ENCODE results near the gene TRABD2B. TPM values are rescaled to one million over a fixed set of nuclear protein-coding genes. Genes with fewer than 3 reads are reported as not detected.

Gene TRABD2B
- total RNA-seq, 2 donors from 2014 or later = 1.1 to 2.1 TPM

DNA sequence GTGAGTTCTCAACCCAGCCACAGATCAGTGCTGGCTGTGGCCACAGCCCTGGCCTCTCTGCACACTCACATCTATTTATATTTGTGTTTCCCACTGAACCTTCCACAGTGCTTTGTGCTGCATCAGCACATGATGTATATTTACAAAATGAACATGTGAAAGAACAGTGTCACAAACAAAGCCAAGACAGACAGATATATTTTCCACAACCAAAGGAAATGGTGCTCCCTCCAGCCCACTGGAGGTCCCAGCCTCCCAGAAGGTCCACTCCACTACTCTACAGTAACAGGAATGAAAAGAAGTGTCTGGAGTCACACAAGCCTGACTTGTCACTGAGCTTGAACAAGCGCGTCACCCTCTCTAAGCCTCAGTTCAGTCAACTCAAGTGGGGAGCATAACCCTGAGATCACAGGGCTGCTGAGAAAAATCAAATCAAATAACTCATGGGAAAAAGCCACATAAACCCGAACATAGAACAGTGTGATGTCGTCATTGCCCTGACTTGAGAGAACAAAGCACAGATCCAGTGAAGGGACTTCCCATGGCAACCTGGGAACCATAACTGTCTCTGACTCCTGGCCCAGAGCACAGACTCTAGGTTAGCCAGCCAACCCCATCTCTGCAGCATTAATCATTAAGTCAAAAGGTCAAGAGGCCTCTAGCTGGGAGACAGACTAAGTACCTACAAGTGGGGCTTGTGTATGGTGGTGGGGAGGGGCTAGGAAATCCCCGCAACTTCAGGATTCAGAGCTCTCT, 121.2 kb downstream of the TRABD2B start:
- Histone ChIP-seq H3K4me1 (replicated peaks) (no peaks in the 10 kb centered on the region), H3K27ac (no peak overlapping the region), H3K27me3 (replicated peaks; ENCODE audit: insufficient read depth) (no peaks in the 10 kb centered on the region), H3K4me3 (no peak overlapping the region), H3K36me3 (no peaks in the 10 kb centered on the region), H3K9me3 (no peaks in the 10 kb centered on the region)
- intact Hi-C loops (cut with DNase I) = no loop called here
- WGBS = 73% methylated on average over 5 of the region's 5 CpGs
- TF ChIP-seq POLR2AphosphoS5 (IDR thresholded peaks at IDR 0.05) (no peak), POLR2A (IDR thresholded peaks at IDR 0.05) (no peak)
- TF ChIP-seq, protein P1, sequence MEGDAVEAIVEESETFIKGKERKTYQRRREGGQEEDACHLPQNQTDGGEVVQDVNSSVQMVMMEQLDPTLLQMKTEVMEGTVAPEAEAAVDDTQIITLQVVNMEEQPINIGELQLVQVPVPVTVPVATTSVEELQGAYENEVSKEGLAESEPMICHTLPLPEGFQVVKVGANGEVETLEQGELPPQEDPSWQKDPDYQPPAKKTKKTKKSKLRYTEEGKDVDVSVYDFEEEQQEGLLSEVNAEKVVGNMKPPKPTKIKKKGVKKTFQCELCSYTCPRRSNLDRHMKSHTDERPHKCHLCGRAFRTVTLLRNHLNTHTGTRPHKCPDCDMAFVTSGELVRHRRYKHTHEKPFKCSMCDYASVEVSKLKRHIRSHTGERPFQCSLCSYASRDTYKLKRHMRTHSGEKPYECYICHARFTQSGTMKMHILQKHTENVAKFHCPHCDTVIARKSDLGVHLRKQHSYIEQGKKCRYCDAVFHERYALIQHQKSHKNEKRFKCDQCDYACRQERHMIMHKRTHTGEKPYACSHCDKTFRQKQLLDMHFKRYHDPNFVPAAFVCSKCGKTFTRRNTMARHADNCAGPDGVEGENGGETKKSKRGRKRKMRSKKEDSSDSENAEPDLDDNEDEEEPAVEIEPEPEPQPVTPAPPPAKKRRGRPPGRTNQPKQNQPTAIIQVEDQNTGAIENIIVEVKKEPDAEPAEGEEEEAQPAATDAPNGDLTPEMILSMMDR (IDR thresholded peaks at IDR 0.05) = no peak
- DNase-seq (ENCODE audit: low spot score) = no peak

DNA sequence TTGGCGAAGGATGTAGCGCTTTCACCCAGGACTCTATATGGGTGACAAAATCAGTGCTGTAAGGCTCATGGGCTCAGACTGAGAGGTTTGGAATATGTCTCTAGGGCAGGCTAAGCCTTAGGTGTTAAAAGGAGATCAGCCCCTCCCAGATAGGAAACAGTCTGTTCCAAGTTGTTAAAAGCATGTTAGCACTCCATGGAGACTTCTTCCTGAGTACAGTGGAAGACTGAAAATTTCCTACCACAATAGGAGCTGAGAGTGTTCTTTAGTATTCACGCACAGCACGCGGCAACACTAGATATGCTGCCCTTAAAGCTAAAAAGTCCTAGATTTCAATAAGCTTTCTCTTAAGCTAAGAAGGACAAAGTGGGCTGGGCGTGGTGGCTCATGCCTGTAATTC, 122.1 kb downstream of the TRABD2B start:
- Histone ChIP-seq H3K4me1 (replicated peaks) (no peaks in the 10 kb centered on the region), H3K4me3 (no peak overlapping the region), H3K9me3 (no peaks in the 10 kb centered on the region), H3K36me3 (no peaks in the 10 kb centered on the region), H3K27me3 (replicated peaks; ENCODE audit: insufficient read depth) (no peaks in the 10 kb centered on the region), H3K27ac (no peak overlapping the region)
- no peak for DNase-seq (ENCODE audit: low spot score)
- no peak for TF ChIP-seq POLR2A (IDR thresholded peaks at IDR 0.05)
- TF ChIP-seq POLR2AphosphoS5 (IDR thresholded peaks at IDR 0.05) = no peak
- TF ChIP-seq, protein P1 (IDR thresholded peaks at IDR 0.05) = no peak
- intact Hi-C loops (cut with DNase I) = no loop called here
- WGBS = 83% methylated on average over 6 of the region's 6 CpGs

DNA sequence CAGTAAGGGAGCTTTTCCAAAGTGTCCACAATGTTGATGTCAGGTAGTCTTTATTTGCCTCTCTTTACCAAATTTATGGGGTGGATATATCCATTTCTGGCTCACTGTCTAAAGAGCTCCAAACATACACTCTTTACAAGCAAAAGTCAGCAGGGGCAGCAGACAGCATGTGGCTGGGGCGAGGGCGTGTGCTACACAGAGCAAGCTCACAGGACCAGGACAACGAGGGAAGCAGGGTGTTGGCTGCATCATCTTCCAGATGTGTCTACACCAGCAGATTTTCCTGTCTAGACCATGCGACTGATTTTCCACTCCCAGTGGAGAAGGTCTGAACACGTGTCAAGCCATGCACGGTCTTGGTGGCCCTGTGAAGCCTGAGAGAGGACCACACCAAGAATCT, 123.8 kb downstream of the TRABD2B start:
- no peak for TF ChIP-seq POLR2AphosphoS5 (IDR thresholded peaks at IDR 0.05)
- TF ChIP-seq, protein P1 (IDR thresholded peaks at IDR 0.05) = no peak
- no peak for TF ChIP-seq POLR2A (IDR thresholded peaks at IDR 0.05)
- 72% methylated on average over 6 of the region's 6 CpGs for WGBS
- no peaks in the 10 kb centered on the region for H3K9me3 ChIP-seq
- no peaks in the 10 kb centered on the region for H3K27me3 ChIP-seq (replicated peaks; ENCODE audit: insufficient read depth)
- H3K27ac ChIP-seq = no peak overlapping the region
- no peak for DNase-seq (ENCODE audit: low spot score)
- intact Hi-C loops (cut with DNase I) = no loop called here
- no peaks in the 10 kb centered on the region for H3K4me1 ChIP-seq (replicated peaks)
- H3K4me3 ChIP-seq = no peak overlapping the region
- no peaks in the 10 kb centered on the region for H3K36me3 ChIP-seq

DNA sequence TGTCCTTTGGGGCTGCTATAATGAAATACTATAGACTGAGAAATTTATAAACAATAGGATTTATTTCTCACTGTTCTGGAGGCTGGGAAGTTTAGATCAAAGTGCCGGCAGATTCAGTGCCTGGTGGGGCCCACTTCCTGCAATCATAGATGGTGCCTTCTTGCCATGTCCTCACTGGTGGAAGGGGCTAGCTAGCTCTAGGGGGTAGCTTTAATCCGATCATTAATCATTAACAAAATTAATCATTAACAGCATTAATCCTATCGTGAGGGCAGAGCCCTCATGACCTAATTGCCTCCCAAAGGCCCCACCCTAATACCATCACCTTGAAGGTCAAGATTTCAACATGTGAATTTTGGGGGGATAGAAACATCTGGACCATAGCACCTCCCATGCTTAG, 124.3 kb downstream of the TRABD2B start:
- no peaks in the 10 kb centered on the region for H3K36me3 ChIP-seq
- WGBS = 89% methylated on average over 3 of the region's 3 CpGs
- TF ChIP-seq, protein P1 (IDR thresholded peaks at IDR 0.05) = no peak
- TF ChIP-seq POLR2AphosphoS5 (IDR thresholded peaks at IDR 0.05) = no peak
- no peak for TF ChIP-seq POLR2A (IDR thresholded peaks at IDR 0.05)

DNA sequence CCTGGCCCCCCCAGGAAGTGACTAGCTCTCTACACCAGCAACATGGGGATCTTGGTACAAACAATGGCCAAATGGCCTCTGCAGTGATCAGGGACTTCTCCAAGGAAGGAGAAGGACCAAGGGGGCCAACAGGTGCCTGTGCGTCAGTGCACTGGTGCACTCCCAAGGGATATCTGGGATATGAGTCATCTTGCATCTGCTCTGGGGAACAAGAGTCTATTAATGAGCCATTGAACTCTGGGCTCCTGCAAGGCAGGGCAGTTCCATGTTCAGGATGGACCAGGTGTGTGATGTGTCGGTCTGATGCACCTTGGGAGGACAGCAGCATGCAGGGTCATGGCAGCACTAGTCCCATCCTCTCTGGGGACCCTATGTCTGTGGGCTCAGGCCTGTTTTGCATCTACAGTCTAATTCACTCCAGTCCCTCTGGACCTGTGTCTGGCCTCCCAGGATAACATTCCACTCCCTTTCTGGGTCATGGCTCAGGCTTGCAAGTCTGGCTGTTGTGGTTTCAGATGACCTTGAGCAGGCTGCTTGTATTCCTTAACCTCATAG, 125.3 kb downstream of the TRABD2B start:
- no peak overlapping the region for H3K4me3 ChIP-seq
- no peaks in the 10 kb centered on the region for H3K27me3 ChIP-seq (replicated peaks; ENCODE audit: insufficient read depth)
- H3K27ac ChIP-seq = no peak overlapping the region
- no peaks in the 10 kb centered on the region for H3K4me1 ChIP-seq (replicated peaks)
- 92% methylated on average over 2 of the region's 2 CpGs for WGBS
- no peaks in the 10 kb centered on the region for H3K9me3 ChIP-seq
- TF ChIP-seq POLR2A (IDR thresholded peaks at IDR 0.05) = no peak
- intact Hi-C loops (cut with DNase I) = no loop called here
- no peak for DNase-seq (ENCODE audit: low spot score)
- H3K36me3 ChIP-seq = no peaks in the 10 kb centered on the region

More for the DNA sequence above, 124.3 kb downstream of the TRABD2B start:
- Histone ChIP-seq H3K4me3 (no peak overlapping the region), H3K27ac (no peak overlapping the region), H3K4me1 (replicated peaks) (no peaks in the 10 kb centered on the region), H3K9me3 (no peaks in the 10 kb centered on the region), H3K27me3 (replicated peaks; ENCODE audit: insufficient read depth) (no peaks in the 10 kb centered on the region)
- intact Hi-C loops (cut with DNase I) = no loop called here
- DNase-seq (ENCODE audit: low spot score) = no peak

All from prostate gland (tissue), 2 donors.